Stomach (tissue), 4 donors: ENCODE results near the gene ERF.

Experiments
- CTCF ChIP-seq, 7 experiments: fragments of 450-650 bp in 4 of 7; fragments of 200-600 bp in 3 of 7; sonication (generic) in 3 of 7; IDR thresholded peaks; one replicate each; pipeline ENCODE4 v1.5.1; 2016 to 2019; ENCODE audit warnings: antibody characterized with exemption in 7 of 7, control low read depth in 2 of 7, mild to moderate bottlenecking in 1 of 7
- EP300 ChIP-seq: sonication (generic); formaldehyde crosslinking; IDR thresholded peaks from one replicate; pipeline ENCODE4 v1.6.1; 2017; ENCODE audit warnings: antibody characterized with exemption
- POLR2A ChIP-seq, 4 donors: fragments of 450-650 bp; IDR thresholded peaks; one replicate each; pipeline ENCODE4 v1.6.1; 2016; ENCODE audit warnings: antibody characterized with exemption in 4 of 4, control low read depth in 2 of 4, mild to moderate bottlenecking in 1 of 4, moderate library complexity in 1 of 4
- POLR2AphosphoS5 ChIP-seq, 3 donors: sonication (generic); formaldehyde crosslinking; IDR thresholded peaks; one replicate each; pipeline ENCODE4 v1.6.1; 2016; ENCODE audit warnings: antibody characterized with exemption in 3 of 3

GRCh38 chr19:42275517-42275916 is 20.6 kb upstream of the ERF start:
- TF ChIP-seq POLR2A (IDR thresholded peaks at IDR 0.05) (no peak), EP300 (no peak), CTCF (IDR thresholded peaks at IDR 0.05) (no peak), POLR2AphosphoS5 (IDR thresholded peaks at IDR 0.05) (no peak)
